Caco-2 (cell line): Measurements from ENCODE around the gene PDZK1IP1. TPM values are rescaled to one million over a fixed set of nuclear protein-coding genes. Genes with fewer than 3 reads are reported as not detected.

ENCODE experiments used
- BruUV-seq: library from RNA; stranded (reverse); fragments of 400-500 nt; replicated peaks from 2 replicates; lab custom pipeline; 2021; lab: Mats Ljungman, UMichigan
- CTCF ChIA-PET: fragments of 300-600 bp; sonication (Branson Sonifier 250); formaldehyde crosslinking; loops from one replicate; lab custom pipeline; 2022; ENCODE audit warnings: antibody characterized with exemption; lab: Charles Lee
- POLR2A ChIA-PET: fragments of 300-600 bp; sonication (Branson Sonifier 250); formaldehyde crosslinking; loops from one replicate; lab custom pipeline; 2022; ENCODE audit warnings: antibody characterized with exemption; lab: Charles Lee
- DNase-seq, 2 experiments: peaks; one replicate each; pipeline versions ENCODE4 v3.0.0 to v3.0.0-alpha.2; 2020 to 2022
- H3K27me3 ChIP-seq: replicated peaks from 2 replicates; pipeline ENCODE4 v1.6.0; 2011; ENCODE audit warnings: low read length; ENCODE audit not compliant: control insufficient read depth, insufficient read depth
- H3K36me3 ChIP-seq: 2 replicates; pipeline ENCODE4 v1.5.1; 2011; ENCODE audit warnings: low read length; ENCODE audit not compliant: control insufficient read depth, insufficient read depth
- H3K4me1 ChIP-seq: fragments of 250-450 bp; sonication (Bioruptor Pico); 2 replicates; pipeline ENCODE4 v1.5.1; 2020; ENCODE audit warnings: mild to moderate bottlenecking
- H3K4me3 ChIP-seq: 2 replicates; pipeline ENCODE4 v1.5.1; 2011; ENCODE audit warnings: low read depth, mild to moderate bottlenecking, control low read depth, low read length
- H3K9me3 ChIP-seq: fragments of 250-450 bp; sonication (Bioruptor Pico); 2 replicates; pipeline ENCODE4 v1.5.1; 2020; ENCODE audit warnings: mild to moderate bottlenecking, moderate library complexity
- H3K27ac Mint-ChIP-seq: one replicate; pipeline ENCODE4 v1.8.0; 2022; ENCODE audit warnings: mixed read lengths; ENCODE audit not compliant: unreplicated experiment
- H3K27me3 Mint-ChIP-seq: one replicate; pipeline ENCODE4 v1.8.0; 2022; ENCODE audit warnings: mixed read lengths; ENCODE audit not compliant: insufficient read depth, unreplicated experiment
- H3K36me3 Mint-ChIP-seq: one replicate; pipeline ENCODE4 v1.8.0; 2022; ENCODE audit warnings: mild to moderate bottlenecking, mixed read lengths; ENCODE audit not compliant: insufficient read depth, unreplicated experiment
- H3K4me1 Mint-ChIP-seq: one replicate; pipeline ENCODE4 v1.8.0; 2022; ENCODE audit warnings: low read depth, mixed read lengths; ENCODE audit not compliant: unreplicated experiment
- H3K4me3 Mint-ChIP-seq: one replicate; pipeline ENCODE4 v1.8.0; 2022; ENCODE audit warnings: mild to moderate bottlenecking, moderate library complexity, mixed read lengths; ENCODE audit not compliant: unreplicated experiment
- H3K9me3 Mint-ChIP-seq: one replicate; pipeline ENCODE4 v1.8.0; 2022; ENCODE audit warnings: mixed read lengths; ENCODE audit not compliant: unreplicated experiment
- CTCF ChIP-seq, 2 experiments: fragments of 200-600 bp in 1 of 2; IDR thresholded peaks; 1 replicate in 1 of 2; 2 replicates in 1 of 2; pipeline versions ENCODE4 v1.5.1 to v1.8.0; 2011 to 2022; ENCODE audit warnings: antibody characterized with exemption in 1 of 2, control low read depth in 1 of 2, inconsistent platforms in 1 of 2, low read depth in 1 of 2, low read length in 1 of 2, mild to moderate bottlenecking in 1 of 2, moderate library complexity in 1 of 2; ENCODE audit not compliant: insufficient read depth in 1 of 2, severe bottlenecking in 1 of 2, unreplicated experiment in 1 of 2
- intact Hi-C: fragments of 100-400 bp; cut with micrococcal nuclease; formaldehyde crosslinking; loops from one replicate; pipeline ENCODE4 v1.10.0; 2022; ENCODE audit not compliant: unreplicated experiment
- total RNA-seq: library from RNA; stranded (reverse); gene quantifications from 2 replicates; pipeline ENCODE4 v1.2.3, GENCODE V29; 2022

PDZK1IP1 gene
- total RNA-seq, 1 experiment from 2014 or later = 6.1 TPM

DNA sequence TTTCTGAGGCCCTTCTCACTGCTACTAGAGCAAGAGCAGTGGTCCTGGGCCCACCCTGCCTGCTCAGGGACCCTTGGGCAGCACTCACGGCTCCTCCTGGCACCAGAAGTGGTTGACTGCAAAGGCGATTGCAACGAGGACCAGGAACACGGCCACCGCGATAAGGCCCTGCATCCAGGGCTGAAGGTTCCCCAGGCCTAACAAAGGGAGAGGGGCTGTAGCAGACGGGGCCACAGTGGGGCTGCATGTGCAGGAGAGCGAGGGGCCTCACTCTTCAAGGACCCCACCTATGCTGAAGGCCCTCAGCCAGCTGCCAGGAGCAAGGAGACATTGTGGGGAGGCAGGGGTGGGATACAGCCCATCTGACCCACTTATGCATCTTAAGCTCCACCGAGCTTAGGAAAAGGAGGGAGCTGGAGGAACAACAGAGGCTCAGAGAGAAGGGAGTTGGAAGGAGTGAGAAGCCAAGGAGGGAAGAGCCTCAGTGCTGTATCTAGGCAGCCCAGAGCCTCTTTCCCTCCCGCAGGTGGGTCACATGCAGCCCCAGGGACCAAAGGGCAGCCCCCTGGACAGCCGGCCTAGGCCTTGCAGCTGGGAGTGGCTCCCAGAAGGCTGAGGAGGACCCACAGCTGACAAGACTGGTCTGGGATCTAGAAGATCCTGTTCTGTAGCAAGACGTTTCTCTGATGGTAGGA, 2.5 kb downstream of the PDZK1IP1 start:
- peak overlapping the region; percentile 36 for H3K4me3 Mint-ChIP-seq
- H3K4me1 ChIP-seq = peaks cover 62% of the 10 kb centered on the region
- H3K36me3 ChIP-seq = no peaks in the 10 kb centered on the region
- intact Hi-C loops = no loop called here
- H3K27me3 ChIP-seq = no peaks in the 10 kb centered on the region
- no peak for TF ChIP-seq CTCF (IDR thresholded peaks at IDR 0.05; ENCODE audit: insufficient read depth in 1 of 2, low read depth in 1 of 2, low read length in 1 of 2, severe bottlenecking in 1 of 2, unreplicated experiment in 1 of 2)
- H3K36me3 Mint-ChIP-seq = peaks cover 51% of the 10 kb centered on the region
- no peaks in the 10 kb centered on the region for H3K9me3 Mint-ChIP-seq
- H3K4me1 Mint-ChIP-seq = peaks cover 41% of the 10 kb centered on the region
- no peaks in the 10 kb centered on the region; the same call in 1 of the 2 replicates for H3K9me3 ChIP-seq
- H3K27ac Mint-ChIP-seq = peak overlapping the region; percentile 98
- no TSS peak for BruUV-seq
- DNase-seq = peak; percentile 64 to 80
- no peaks in the 10 kb centered on the region for H3K27me3 Mint-ChIP-seq
- ChIA-PET POLR2A (interaction anchor here (0.6 kb wide), 1 partner anchor 127 kb away, joined by 3 read pairs; the partner anchor contains the start of gene STIL), CTCF (interaction anchor here (1.2 to 1.6 kb wide), 2 partner anchors 8 kb away, joined by 5 read pairs; no protein-coding TSS in a partner anchor)
- H3K4me3 ChIP-seq = no peak overlapping the region

- ChIA-PET CTCF (interaction anchor here (1.2 kb wide), 1 partner anchor 7 kb away, joined by 5 read pairs; no protein-coding TSS in a partner anchor), POLR2A (no interaction called here)
- H3K4me3 Mint-ChIP-seq = no peak overlapping the region
- H3K9me3 ChIP-seq = no peaks in the 10 kb centered on the region; the same call in 1 of the 2 replicates
- TF ChIP-seq CTCF (IDR thresholded peaks at IDR 0.05; ENCODE audit: insufficient read depth in 1 of 2, low read depth in 1 of 2, low read length in 1 of 2, severe bottlenecking in 1 of 2, unreplicated experiment in 1 of 2) = no peak
- DNase-seq = peak; percentile 43 to 68
- H3K27me3 ChIP-seq = no peaks in the 10 kb centered on the region
- BruUV-seq = no TSS peak
- H3K4me1 Mint-ChIP-seq = peaks cover 33% of the 10 kb centered on the region
- peaks cover 43% of the 10 kb centered on the region for H3K36me3 Mint-ChIP-seq
- no peaks in the 10 kb centered on the region for H3K27me3 Mint-ChIP-seq
- peaks cover 58% of the 10 kb centered on the region for H3K4me1 ChIP-seq
- H3K4me3 ChIP-seq = no peak overlapping the region
- H3K27ac Mint-ChIP-seq = peak overlapping the region; percentile 98
- no peaks in the 10 kb centered on the region for H3K9me3 Mint-ChIP-seq
- no peaks in the 10 kb centered on the region for H3K36me3 ChIP-seq
- intact Hi-C loops = no loop called here
Observed at GRCh38 chr1:47186267-47187185, 3.3 kb downstream of the PDZK1IP1 start.
